ENCODE results near the gene GALK1. TPM values are rescaled to one million over a fixed set of nuclear protein-coding genes. Genes with fewer than 3 reads are reported as not detected.

The GALK1 gene
- total and polyA plus RNA-seq, 2 donors from 2014 or later, result 34.5 to 105 TPM

GRCh38 chr17:75774471-75774990, 9.5 kb upstream of the GALK1 start:
- Histone ChIP-seq H3K36me3 (ENCODE audit: control insufficient read depth in 2 of 3, insufficient read depth in 3 of 3, low read length in 3 of 3) (peaks cover 14 to 25% (median 18%) of the 10 kb centered on the region in 3 donors), H3K27ac (ENCODE audit: low read depth in 2 of 2, low read length in 2 of 2) (no peak overlapping the region), H3K9me3 (ENCODE audit: control insufficient read depth in 2 of 3, insufficient read depth in 1 of 3, low read length in 3 of 3) (no peaks in the 10 kb centered on the region), H3K27me3 (ENCODE audit: control insufficient read depth, insufficient read depth, low read length) (no peaks in the 10 kb centered on the region), H3K4me3 (ENCODE audit: low read length in 3 of 3) (no peak overlapping the region), H3K9ac (ENCODE audit: low read length in 3 of 3) (no peak overlapping the region), H3K4me1 (ENCODE audit: control insufficient read depth in 2 of 3, insufficient read depth in 2 of 3, low read depth in 1 of 3, low read length in 3 of 3) (peaks cover 0 to 17% (median 5%) of the 10 kb centered on the region in 3 donors)
- DNase-seq (peak in 3 of 5 donors; percentile 43 to 79 (median 77)), FAIRE-seq (no peak)
- no peak for TF ChIP-seq CTCF (IDR thresholded peaks at IDR 0.05; ENCODE audit: borderline replicate concordance, extremely low read depth, insufficient read depth)
- intact Hi-C loops (cut with DNase I), result no loop called here

GRCh38 chr17:75773808-75774470, 8.9 kb upstream of the GALK1 start:
- no peak for FAIRE-seq
- peak; percentile 38 to 76 (median 69) for DNase-seq
- Histone ChIP-seq H3K4me1 (ENCODE audit: control insufficient read depth in 2 of 3, insufficient read depth in 2 of 3, low read depth in 1 of 3, low read length in 3 of 3) (peaks cover 0 to 17% (median 5%) of the 10 kb centered on the region in 3 donors), H3K27ac (ENCODE audit: low read depth in 2 of 2, low read length in 2 of 2) (no peak overlapping the region), H3K27me3 (ENCODE audit: control insufficient read depth, insufficient read depth, low read length) (no peaks in the 10 kb centered on the region), H3K4me3 (ENCODE audit: low read length in 3 of 3) (no peak overlapping the region), H3K9ac (ENCODE audit: low read length in 3 of 3) (no peak overlapping the region), H3K36me3 (ENCODE audit: control insufficient read depth in 2 of 3, insufficient read depth in 3 of 3, low read length in 3 of 3) (peaks cover 14 to 25% (median 18%) of the 10 kb centered on the region in 3 donors), H3K9me3 (ENCODE audit: control insufficient read depth in 2 of 3, insufficient read depth in 1 of 3, low read length in 3 of 3) (no peaks in the 10 kb centered on the region)
- intact Hi-C loops (cut with DNase I), result no loop called here
- no peak for TF ChIP-seq CTCF (IDR thresholded peaks at IDR 0.05; ENCODE audit: borderline replicate concordance, extremely low read depth, insufficient read depth)

- no peak overlapping the region for H3K9ac ChIP-seq (ENCODE audit: low read length in 3 of 3)
- peak in 1 of 5 donors; percentile 63 for DNase-seq
- intact Hi-C loops (cut with DNase I), result no loop called here
Measured at GRCh38 chr17:75773121-75773807, 8.3 kb upstream of the GALK1 start.

More at GRCh38 chr17:75773121-75773807, 8.3 kb upstream of the GALK1 start:
- FAIRE-seq, result no peak
- H3K9me3 ChIP-seq (ENCODE audit: control insufficient read depth in 2 of 3, insufficient read depth in 1 of 3, low read length in 3 of 3), result no peaks in the 10 kb centered on the region
- H3K27ac ChIP-seq (ENCODE audit: low read depth in 2 of 2, low read length in 2 of 2), result no peak overlapping the region
- no peak overlapping the region for H3K4me3 ChIP-seq (ENCODE audit: low read length in 3 of 3)
- H3K4me1 ChIP-seq (ENCODE audit: control insufficient read depth in 2 of 3, insufficient read depth in 2 of 3, low read depth in 1 of 3, low read length in 3 of 3), result peaks cover 0 to 17% (median 5%) of the 10 kb centered on the region in 3 donors
- peaks cover 10 to 19% (median 16%) of the 10 kb centered on the region in 3 donors for H3K36me3 ChIP-seq (ENCODE audit: control insufficient read depth in 2 of 3, insufficient read depth in 3 of 3, low read length in 3 of 3)
- no peak for TF ChIP-seq CTCF (IDR thresholded peaks at IDR 0.05; ENCODE audit: borderline replicate concordance, extremely low read depth, insufficient read depth)
- no peaks in the 10 kb centered on the region for H3K27me3 ChIP-seq (ENCODE audit: control insufficient read depth, insufficient read depth, low read length)
